ENCODE measurements around the gene THOC2. TPM values are rescaled to one million over a fixed set of nuclear protein-coding genes. Genes with fewer than 3 reads are reported as not detected.
"Not testable (repeated sequence)": the region's sequence is repeated elsewhere in the genome, so short reads cannot be mapped to it uniquely, and the experiment has no call there.

Gene THOC2
- total RNA-seq, 2 experiments from 2014 or later: 73.8 to 99.1 TPM

DNA sequence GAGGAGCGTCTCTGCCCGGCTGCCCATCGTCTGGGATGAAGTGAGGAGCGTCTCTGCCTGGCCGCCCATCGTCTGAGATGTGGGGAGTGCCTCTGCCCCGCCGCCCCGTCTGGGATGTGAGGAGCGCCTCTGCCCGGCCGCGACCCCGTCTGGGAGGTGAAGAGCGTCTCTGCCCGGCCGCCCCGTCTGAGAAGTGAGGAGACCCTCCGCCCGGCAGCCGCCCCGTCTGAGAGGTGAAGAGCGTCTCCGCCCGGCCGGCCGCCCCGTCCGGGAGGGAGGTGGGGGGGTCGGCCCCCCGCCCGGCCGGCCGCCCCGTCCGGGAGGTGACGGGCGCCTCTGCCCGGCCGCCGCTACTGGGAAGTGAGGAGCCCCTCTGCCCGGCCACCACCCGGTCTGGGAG lies 1.2 kb upstream of the THOC2 start:
- H3K9me3 ChIP-seq (ENCODE audit: low read length); POLR2A ChIA-PET; H2AFZ ChIP-seq (ENCODE audit: low read length); CTCF ChIA-PET (ENCODE audit: unreplicated experiment); H3K4me3 ChIP-seq (ENCODE audit: low read depth, low read length, poor library complexity, severe bottlenecking); H3K27ac ChIP-seq (ENCODE audit: low read depth, low read length, poor library complexity, severe bottlenecking); BruUV-seq (replicated peaks); H3K4me2 ChIP-seq (ENCODE audit: low read length); DNase-seq (ENCODE audit: low spot score); intact Hi-C loops (cut with micrococcal nuclease; ENCODE audit: unreplicated experiment); H3K9me2 ChIP-seq (ENCODE audit: insufficient read depth, low read length): not testable (repeated sequence)
- Histone ChIP-seq H3K4me1 (ENCODE audit: insufficient read depth, low read length, poor library complexity, severe bottlenecking) (peaks cover 35% of the 10 kb centered on the region), H3K36me3 (ENCODE audit: insufficient read depth, low read length) (peaks cover 22% of the 10 kb centered on the region; the same call in 1 of the 2 replicates), H3K79me2 (ENCODE audit: insufficient read depth, low read depth, low read length) (peaks cover 42% of the 10 kb centered on the region), H4K20me1 (ENCODE audit: insufficient read depth, low read length) (peaks cover 14% of the 10 kb centered on the region; the same call in 1 of the 2 replicates)

DNA sequence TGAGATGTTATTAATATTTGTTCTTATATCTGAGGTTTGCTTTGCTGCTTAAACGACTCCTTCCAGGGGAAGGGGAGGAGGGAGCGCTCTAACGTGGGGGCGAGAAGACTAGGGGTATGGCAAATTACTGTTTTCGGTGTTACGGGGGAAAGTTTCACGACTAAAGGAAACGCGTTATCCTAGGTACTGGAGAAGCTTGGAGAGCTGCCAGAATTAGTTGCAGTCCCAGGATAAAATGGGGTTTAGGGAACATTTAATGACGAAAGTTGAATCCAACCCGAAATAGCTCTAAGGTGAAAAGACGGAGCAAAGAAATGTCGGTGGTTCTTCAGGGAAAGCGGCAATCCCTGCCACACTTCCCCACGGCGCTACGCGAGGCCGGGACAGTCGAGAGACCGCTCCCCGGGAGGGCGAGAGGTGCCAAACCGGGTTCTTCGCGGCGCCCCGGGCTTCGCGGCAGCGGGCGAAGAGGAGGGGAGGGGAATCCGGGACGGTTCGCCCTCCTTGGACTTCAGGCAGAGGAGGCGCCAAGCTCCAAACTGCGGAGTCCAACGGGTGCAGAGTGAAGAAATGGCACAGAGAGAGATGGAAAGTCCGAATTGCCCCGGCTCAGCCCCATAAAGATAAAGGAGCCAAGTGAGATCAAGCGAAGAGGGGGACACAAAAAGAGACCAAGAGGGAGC lies 724 bp downstream of the THOC2 start:
- intact Hi-C loops (cut with micrococcal nuclease; ENCODE audit: unreplicated experiment): no loop called here
- Histone ChIP-seq H3K4me1 (ENCODE audit: insufficient read depth, low read length, poor library complexity, severe bottlenecking) (peaks cover 51% of the 10 kb centered on the region), H3K27ac (ENCODE audit: low read depth, low read length, poor library complexity, severe bottlenecking) (peak overlapping the region; percentile 71), H2AFZ (ENCODE audit: low read length) (no peak overlapping the region; the same call in 1 of the 2 replicates), H3K9me3 (ENCODE audit: low read length) (no peaks in the 10 kb centered on the region), H3K4me3 (ENCODE audit: low read depth, low read length, poor library complexity, severe bottlenecking) (peak overlapping the region; percentile 100), H3K4me2 (ENCODE audit: low read length) (peak overlapping the region; percentile 98), H3K79me2 (ENCODE audit: insufficient read depth, low read depth, low read length) (peaks cover 62% of the 10 kb centered on the region), H3K36me3 (ENCODE audit: insufficient read depth, low read length) (peaks cover 30% of the 10 kb centered on the region; the same call in 1 of the 2 replicates), H4K20me1 (ENCODE audit: insufficient read depth, low read length) (peaks cover 23% of the 10 kb centered on the region), H3K9me2 (ENCODE audit: insufficient read depth, low read length) (no peaks in the 10 kb centered on the region)
- ChIA-PET CTCF (ENCODE audit: unreplicated experiment) (no interaction called here), POLR2A (interaction anchor here (0.6 to 1.1 kb wide), 6 partner anchors 14 to 348 kb away, joined by 3 to 4 read pairs (median 3); no protein-coding TSS in a partner anchor)
- DNase-seq (ENCODE audit: low spot score): no peak
- no peak for TF ChIP-seq EZH2phosphoT487 (IDR thresholded peaks at IDR 0.05; ENCODE audit: borderline replicate concordance, low read depth, low read length)
- TF ChIP-seq, protein P1, sequence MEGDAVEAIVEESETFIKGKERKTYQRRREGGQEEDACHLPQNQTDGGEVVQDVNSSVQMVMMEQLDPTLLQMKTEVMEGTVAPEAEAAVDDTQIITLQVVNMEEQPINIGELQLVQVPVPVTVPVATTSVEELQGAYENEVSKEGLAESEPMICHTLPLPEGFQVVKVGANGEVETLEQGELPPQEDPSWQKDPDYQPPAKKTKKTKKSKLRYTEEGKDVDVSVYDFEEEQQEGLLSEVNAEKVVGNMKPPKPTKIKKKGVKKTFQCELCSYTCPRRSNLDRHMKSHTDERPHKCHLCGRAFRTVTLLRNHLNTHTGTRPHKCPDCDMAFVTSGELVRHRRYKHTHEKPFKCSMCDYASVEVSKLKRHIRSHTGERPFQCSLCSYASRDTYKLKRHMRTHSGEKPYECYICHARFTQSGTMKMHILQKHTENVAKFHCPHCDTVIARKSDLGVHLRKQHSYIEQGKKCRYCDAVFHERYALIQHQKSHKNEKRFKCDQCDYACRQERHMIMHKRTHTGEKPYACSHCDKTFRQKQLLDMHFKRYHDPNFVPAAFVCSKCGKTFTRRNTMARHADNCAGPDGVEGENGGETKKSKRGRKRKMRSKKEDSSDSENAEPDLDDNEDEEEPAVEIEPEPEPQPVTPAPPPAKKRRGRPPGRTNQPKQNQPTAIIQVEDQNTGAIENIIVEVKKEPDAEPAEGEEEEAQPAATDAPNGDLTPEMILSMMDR (conservative IDR thresholded peaks at IDR 0.05; ENCODE audit: low read length): no peak
- BruUV-seq (replicated peaks): no TSS peak

DNA sequence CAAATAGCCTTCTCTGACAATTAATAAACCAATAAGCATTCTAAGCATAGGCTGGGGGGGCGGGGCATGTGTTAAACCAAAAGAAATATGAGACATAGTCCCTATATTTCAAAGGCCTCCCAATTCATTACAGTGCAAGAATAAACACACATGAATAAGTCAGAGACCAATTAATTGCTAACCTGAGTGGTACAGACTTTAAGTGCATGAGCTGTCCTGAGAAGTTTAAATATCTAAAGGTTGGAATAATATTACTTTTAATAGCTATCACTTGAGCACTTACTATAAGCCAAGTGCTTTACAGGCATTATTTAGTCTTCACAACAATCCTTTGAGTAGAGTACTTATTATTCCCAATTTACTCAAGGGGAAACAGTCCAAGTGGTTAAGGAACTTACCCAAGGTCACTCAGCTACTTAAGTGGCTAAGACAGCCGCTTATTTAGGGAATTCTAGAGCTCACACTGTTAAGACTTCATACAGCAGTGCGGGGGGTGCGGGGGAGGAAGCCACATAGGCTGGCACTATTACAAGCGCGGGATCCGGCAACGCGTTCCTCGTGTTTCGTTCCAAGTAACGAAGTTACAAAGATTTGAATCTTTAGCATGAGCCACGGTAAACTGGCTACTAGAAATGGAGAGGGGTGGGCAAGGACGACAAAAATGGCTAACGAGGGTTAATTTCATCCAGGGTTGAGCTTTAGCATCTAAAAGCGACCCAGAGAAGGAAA lies 1.4 kb downstream of the THOC2 start:
- intact Hi-C loops (cut with micrococcal nuclease; ENCODE audit: unreplicated experiment): no loop called here
- Histone ChIP-seq H3K4me3 (ENCODE audit: low read depth, low read length, poor library complexity, severe bottlenecking) (peak overlapping the region; percentile 100), H3K27ac (ENCODE audit: low read depth, low read length, poor library complexity, severe bottlenecking) (peak overlapping the region; percentile 71), H3K36me3 (ENCODE audit: insufficient read depth, low read length) (peaks cover 35% of the 10 kb centered on the region), H3K79me2 (ENCODE audit: insufficient read depth, low read depth, low read length) (peaks cover 69% of the 10 kb centered on the region), H3K4me1 (ENCODE audit: insufficient read depth, low read length, poor library complexity, severe bottlenecking) (peaks cover 48% of the 10 kb centered on the region), H4K20me1 (ENCODE audit: insufficient read depth, low read length) (peaks cover 23% of the 10 kb centered on the region), H3K4me2 (ENCODE audit: low read length) (peak overlapping the region; percentile 98), H3K9me2 (ENCODE audit: insufficient read depth, low read length) (no peaks in the 10 kb centered on the region), H3K9me3 (ENCODE audit: low read length) (no peaks in the 10 kb centered on the region), H2AFZ (ENCODE audit: low read length) (no peak overlapping the region)
- ChIA-PET POLR2A (interaction anchor here (0.5 to 2.0 kb wide), 11 partner anchors 9 to 349 kb away, joined by 3 to 6 read pairs (median 3); no protein-coding TSS in a partner anchor), CTCF (ENCODE audit: unreplicated experiment) (no interaction called here)
- peak; percentile 20 for DNase-seq (ENCODE audit: low spot score)
- BruUV-seq (replicated peaks): no TSS peak
- TF ChIP-seq, protein P1 (conservative IDR thresholded peaks at IDR 0.05; ENCODE audit: low read length): no peak
- TF ChIP-seq EZH2phosphoT487 (IDR thresholded peaks at IDR 0.05; ENCODE audit: borderline replicate concordance, low read depth, low read length): no peak
